ENCODE data around the gene NRSN2. TPM values are rescaled to one million over a fixed set of nuclear protein-coding genes. Genes with fewer than 3 reads are reported as not detected.

Gene NRSN2
- total RNA-seq, 1 donor from 2014 or later = 13.2 TPM

DNA sequence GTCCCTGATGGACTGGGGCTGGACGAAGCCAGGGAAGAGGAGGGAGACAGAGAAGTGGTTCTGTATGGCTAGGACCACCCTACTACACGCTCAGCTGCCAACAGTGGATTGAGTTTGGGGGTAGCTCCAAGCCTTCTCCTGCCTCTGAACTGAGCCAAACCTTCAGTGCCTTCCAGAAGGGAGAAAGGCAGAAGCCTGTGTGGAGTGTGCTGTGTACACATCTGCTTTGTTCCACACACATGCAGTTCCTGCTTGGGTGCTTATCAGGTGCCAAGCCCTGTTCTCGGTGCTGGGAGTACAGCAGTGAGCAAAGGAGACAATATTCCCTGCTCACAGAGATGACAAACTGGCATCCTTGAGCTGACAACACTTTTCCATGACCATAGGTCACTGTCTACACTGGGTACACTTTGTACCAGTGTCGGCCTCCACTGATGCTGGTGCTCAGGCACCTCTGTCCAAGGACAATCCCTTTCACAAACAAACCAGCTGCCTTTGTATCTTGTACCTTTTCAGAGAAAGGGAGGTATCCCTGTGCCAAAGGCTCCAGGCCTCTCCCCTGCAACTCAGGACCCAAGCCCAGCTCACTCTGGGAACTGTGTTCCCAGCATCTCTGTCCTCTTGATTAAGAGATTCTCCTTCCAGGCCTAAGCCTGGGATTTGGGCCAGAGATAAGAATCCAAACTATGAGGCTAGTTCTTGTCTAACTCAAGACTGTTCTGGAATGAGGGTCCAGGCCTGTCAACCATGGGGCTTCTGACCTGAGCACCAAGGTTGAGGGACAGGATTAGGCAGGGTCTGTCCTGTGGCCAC lies 49.9 kb downstream of the NRSN2 start:
- DNase-seq (ENCODE audit: low spot score) = no peak

DNA sequence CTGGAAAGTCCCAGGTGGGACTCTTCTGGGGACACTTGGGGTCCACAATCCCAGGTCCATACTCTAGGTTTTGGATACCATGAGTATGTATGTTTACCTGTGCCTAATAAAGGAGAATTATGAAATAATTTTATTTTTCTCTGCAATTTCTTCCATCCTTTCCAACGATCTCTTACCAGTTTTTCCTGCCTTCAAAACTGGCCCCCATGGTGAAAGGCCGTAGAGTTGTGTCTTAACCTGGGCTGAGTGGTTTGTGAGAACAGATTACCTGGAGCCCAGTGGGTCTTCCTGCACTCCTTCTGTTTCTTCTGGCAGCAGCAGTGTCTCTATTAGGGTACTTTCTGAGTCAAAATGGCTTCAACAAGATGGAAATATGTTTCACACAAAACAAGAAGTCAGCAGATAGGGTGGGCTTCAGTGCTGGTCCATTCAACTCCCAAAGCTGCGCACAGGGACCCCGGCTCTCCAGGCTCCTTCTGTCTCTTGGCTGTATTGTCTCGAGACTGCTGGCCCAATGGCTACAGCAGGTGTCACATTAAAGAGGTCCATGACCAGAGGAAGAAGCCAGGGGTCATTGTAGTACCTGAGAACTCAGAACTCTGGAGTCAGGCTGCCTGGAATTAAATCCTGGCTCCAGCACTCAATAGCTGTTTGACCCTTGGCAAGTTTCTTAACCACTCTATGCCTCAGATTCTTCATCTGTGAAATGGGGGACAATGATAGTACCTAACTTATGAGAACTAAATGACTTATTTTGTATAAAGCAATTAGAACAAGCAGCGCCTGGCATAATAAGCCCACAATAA lies 50.7 kb downstream of the NRSN2 start:
- no peak for DNase-seq (ENCODE audit: low spot score)

DNA sequence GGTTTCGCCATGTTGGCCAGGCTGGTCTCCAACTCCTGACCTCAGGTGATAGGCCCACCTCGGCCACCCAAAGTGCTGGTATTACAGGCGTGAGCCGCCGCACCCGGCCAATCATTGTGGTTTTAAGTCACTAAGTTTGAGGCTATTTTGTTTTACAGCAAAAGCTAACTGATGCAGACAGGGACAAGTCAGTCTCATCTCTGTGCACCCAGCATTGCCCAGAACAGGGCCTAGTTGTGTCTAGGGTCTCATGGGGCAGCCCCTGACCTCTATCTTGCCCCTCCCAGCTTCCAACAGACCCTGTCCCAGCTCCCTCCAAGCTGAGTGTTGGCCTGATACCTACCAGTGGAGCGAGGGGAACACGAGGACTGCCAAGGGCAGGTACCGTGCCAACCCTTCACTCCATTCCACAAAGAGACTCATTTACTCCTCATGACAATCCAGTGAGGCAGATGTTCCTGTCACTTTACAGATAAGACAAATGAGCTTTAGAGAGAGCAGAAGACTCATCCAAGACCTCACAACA lies 52.3 kb downstream of the NRSN2 start:
- DNase-seq (ENCODE audit: low spot score) = no peak

DNA sequence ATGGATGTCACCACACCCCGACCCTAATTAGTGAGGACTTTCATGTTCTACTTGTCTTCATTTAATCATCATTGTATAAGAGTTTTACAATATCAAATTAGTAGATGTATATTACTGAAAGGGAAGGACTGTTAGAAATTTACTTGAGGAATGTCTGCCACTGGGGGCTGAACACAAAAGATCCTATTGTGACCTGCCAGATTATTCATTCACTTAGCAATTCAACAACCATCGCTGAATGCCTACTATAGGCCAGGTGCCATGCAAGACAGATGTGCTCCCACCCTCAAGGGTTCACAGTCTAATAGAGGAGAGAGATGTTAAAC lies 53.2 kb downstream of the NRSN2 start:
- no peak for DNase-seq (ENCODE audit: low spot score)

DNA sequence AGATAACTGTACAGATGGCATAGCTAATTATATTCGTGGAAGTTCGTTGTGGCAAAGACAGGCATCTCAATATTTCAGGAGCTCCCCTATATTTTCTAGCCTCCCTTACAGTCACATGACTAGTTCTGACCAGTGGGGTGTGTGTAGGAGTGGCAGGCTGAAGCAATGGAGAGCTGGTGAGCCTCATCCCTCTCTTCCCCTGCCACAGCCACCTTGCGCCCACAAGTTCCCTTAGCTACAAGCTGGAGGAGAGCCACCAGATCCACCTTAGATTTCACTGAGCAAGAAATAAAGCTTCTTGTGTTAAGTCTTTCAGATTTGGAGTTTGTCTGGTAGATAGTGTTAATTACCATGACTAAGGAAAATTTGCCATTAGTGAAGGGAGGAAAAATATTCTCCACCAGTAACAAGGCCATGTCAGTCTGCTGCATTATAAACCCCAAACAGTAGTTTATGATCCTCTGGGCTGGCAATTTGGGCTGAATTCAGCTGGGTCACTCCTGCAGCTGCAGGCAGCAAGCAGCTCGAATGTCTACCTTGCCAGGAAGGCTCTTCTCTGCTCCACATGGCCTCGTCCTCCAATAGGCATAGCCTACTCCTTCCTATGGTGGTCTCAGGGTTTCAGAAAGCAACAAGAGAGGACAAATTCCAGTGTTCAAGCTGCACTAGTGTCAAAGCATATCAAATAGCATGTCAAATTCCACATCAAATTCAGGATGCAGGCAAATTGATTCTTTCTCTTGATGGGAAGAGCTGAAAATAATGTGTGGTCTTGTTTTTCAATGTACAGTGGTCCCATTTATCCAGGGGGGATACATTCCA lies 53.8 kb downstream of the NRSN2 start:
- no peak for DNase-seq (ENCODE audit: low spot score)

DNA sequence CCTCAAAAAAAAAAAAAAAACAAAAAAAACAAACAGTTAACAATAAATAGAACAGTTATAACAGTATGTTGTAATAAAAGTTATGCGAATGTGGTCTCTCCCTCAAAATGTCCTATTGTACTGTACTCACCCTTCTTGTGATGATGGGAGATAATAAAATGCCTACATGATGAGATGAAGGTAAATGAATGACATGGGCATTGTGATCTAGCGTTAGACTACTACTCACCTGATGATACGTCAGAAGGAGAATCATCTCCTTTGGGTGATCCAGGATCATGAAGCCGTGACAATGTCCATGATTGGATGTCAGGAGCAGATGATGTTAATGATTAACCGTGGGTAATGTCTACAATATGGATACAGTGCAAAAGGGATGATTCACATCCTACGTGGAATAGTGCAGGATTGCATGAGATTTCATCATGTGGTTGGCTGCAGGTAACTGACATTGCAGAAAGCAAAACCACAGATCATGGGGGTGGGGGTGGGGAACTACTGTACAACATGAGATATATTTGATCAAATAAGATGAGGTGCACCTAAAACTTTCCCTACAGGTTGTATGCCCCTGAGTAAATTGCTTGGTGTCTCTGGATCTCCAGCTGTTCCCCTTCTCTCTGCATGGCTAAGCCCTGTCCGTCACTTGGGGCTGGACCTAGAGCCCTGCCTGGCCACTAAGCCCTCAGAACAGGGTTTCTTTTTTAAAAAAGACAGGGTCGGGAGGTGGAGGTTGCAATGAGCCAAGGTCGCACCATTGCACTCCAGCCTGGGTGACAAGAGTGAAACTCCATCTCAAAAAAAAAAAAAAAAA lies 55.0 kb downstream of the NRSN2 start:
- DNase-seq (ENCODE audit: low spot score) = no peak

DNA sequence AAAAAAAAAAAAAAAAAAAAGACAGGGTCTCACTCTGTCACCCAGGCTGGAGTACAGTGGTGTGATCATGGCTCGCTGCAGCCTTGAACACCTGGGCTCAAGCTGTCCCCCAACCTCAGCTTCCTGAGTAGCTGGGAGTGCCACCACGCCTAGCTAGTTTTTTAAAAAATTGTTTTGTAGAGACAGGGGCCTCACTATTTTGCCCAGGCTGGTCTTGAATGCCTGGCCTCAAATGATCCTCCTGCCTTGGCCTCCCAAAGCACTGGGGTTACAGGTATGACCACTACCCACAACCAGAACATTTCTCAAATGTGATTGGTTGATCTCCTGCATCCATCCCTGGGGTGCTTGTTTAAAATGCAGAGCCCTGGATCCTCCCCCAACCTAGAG lies 55.6 kb downstream of the NRSN2 start:
- DNase-seq (ENCODE audit: low spot score) = no peak

DNA sequence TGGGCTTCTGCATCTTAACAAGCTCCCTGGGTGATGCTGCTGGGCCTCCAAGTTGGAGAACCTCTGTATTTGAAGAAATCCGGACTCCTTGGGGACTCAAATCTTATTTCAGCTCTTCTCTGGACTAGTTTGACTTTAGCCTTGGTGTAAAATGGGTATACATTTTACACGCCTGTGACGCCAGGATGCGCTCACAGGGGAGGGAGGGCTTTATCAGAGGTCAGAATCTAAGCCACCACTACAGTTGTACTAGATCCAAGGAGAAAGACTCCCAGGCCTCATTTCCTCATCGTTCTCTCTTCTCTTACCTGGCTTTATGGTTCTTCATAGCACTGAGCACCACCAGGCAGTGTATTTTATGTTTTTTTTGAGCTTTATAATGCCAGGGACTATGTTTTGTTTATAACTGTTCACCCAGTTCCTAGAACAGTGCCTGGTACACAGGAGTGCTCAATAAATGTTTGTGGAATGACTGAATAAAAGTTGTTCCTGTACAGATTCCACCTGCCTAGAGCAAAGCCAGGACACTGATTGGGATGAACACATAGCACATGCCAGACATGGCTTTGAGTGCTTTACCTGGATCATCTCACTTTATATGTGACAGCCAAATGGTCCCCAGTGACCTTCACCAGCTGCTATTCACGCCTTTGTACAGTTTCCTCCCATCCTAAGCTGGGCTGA lies 56.1 kb downstream of the NRSN2 start:
- no peak for DNase-seq (ENCODE audit: low spot score)

DNA sequence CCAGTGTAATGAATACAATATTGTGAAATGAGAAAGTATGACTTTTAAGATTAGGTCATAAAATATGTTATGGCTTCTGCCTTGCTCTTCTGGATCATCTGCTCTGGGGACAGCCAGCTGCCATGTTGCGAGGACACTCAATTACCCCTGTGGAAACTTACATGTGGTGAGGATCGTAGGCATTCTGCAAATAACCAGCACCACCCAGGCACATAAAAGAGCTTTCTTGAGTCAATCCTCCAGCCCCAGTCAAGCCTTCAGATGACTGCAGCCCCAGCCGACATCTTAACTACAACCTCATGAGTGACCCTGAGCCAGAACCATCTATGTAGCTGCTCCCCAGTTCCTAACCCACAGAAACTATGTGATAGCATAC lies 56.7 kb downstream of the NRSN2 start:
- DNase-seq (ENCODE audit: low spot score) = no peak

DNA sequence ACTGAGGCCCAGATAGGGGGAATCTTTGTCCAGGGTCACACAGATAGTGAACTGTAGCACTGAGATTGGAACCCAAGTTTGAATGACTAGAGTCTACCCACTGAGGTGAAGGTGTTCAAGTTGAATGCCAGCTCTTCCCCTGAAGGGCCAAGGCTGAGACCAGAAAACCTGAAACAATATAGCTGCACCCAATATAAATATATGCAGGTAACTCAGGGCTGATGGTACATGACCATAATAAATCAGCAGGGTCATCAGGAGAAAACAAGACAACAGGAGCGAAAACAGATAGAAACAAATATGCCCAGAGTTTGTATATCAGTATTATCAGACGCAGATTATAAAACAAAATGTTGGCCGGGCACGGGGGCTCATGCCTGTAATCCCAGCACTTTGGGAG lies 57.2 kb downstream of the NRSN2 start:
- no peak for DNase-seq (ENCODE audit: low spot score)

Other genes starting within 250 kb of the NRSN2 start
- not detected for gene DEFB126, start 204.5 kb upstream of the NRSN2 start, total RNA-seq (ENCODE audit: insufficient read depth, low replicate concordance)
- not detected for gene DEFB127, start 189.7 kb upstream of the NRSN2 start, total RNA-seq (ENCODE audit: insufficient read depth, low replicate concordance)
- not detected for gene DEFB128, start 157.4 kb upstream of the NRSN2 start, total RNA-seq (ENCODE audit: insufficient read depth, low replicate concordance)
- gene DEFB129, start 119.9 kb upstream of the NRSN2 start, total RNA-seq (ENCODE audit: insufficient read depth, low replicate concordance) = not detected
- gene DEFB132, start 89.4 kb upstream of the NRSN2 start, total RNA-seq (ENCODE audit: insufficient read depth, low replicate concordance) = 2.4 TPM
- not detected for gene C20orf96, start 56.4 kb upstream of the NRSN2 start, total RNA-seq (ENCODE audit: insufficient read depth, low replicate concordance)
- gene ZCCHC3, start 49.5 kb upstream of the NRSN2 start, total RNA-seq (ENCODE audit: insufficient read depth, low replicate concordance) = 40.0 TPM
- 4.1 TPM for gene SOX12, start 21.6 kb upstream of the NRSN2 start, total RNA-seq (ENCODE audit: insufficient read depth, low replicate concordance)
- gene TRIB3, start 33.6 kb downstream of the NRSN2 start, total RNA-seq (ENCODE audit: insufficient read depth, low replicate concordance) = 10.8 TPM
- 41.2 TPM for gene RBCK1, start 61.2 kb downstream of the NRSN2 start, total RNA-seq (ENCODE audit: insufficient read depth, low replicate concordance)
- 20.9 TPM for gene TBC1D20, start 115.4 kb downstream of the NRSN2 start, total RNA-seq (ENCODE audit: insufficient read depth, low replicate concordance)
- gene CSNK2A1, start 196.7 kb downstream of the NRSN2 start, total RNA-seq (ENCODE audit: insufficient read depth, low replicate concordance) = 91.5 TPM